HG02973 (cell line): Measurements from ENCODE around the gene MSMB.
"Not testable (repeated sequence)": the region's sequence is repeated elsewhere in the genome, so short reads cannot be mapped to it uniquely, and the experiment has no call there.

ENCODE experiments used
- ATAC-seq: cut with Tn5 transposase; IDR thresholded peaks from one replicate; pipeline ENCODE4 v1.9.1; 2021; ENCODE audit warnings: moderate library complexity; ENCODE audit not compliant: unreplicated experiment

MSMB gene

GRCh38 chr10:46014683-46015405 is 31.2 kb downstream of the MSMB start:
- ATAC-seq = no peak

GRCh38 chr10:46014206-46014605 is 31.9 kb downstream of the MSMB start:
- no peak for ATAC-seq

- ATAC-seq = no peak
These were observed 33.3 kb downstream of the MSMB start for GRCh38 chr10:46012746-46013145.

- no peak for ATAC-seq
These were observed 39.9 kb downstream of the MSMB start for GRCh38 chr10:46006219-46006618.

GRCh38 chr10:46005383-46005782 is 40.7 kb downstream of the MSMB start:
- ATAC-seq = no peak

GRCh38 chr10:46004963-46005362 is 41.1 kb downstream of the MSMB start:
- no peak for ATAC-seq

GRCh38 chr10:46002916-46003693 is 43.0 kb downstream of the MSMB start:
- ATAC-seq = no peak

GRCh38 chr10:46002189-46002687 is 43.8 kb downstream of the MSMB start:
- not testable (repeated sequence) for ATAC-seq

- ATAC-seq = no peak
These were observed 44.8 kb downstream of the MSMB start for GRCh38 chr10:46001187-46001756.

GRCh38 chr10:46000538-46000937 is 45.5 kb downstream of the MSMB start:
- no peak for ATAC-seq

GRCh38 chr10:45999955-46000354 is 46.1 kb downstream of the MSMB start:
- ATAC-seq = not testable (repeated sequence)

- no peak for ATAC-seq
These were observed 47.9 kb downstream of the MSMB start for GRCh38 chr10:45997994-45998763.

- no peak for ATAC-seq
These were observed 48.5 kb downstream of the MSMB start for GRCh38 chr10:45997557-45997956.

GRCh38 chr10:45985590-45985989 is 60.5 kb downstream of the MSMB start:
- not testable (repeated sequence) for ATAC-seq

GRCh38 chr10:45984473-45984872 is 61.6 kb downstream of the MSMB start:
- ATAC-seq = not testable (repeated sequence)

GRCh38 chr10:45983538-45984186 is 62.4 kb downstream of the MSMB start:
- not testable (repeated sequence) for ATAC-seq
